Neutrophil (primary cell): ENCODE measurements around the gene CDRT15.
"Not testable (repeated sequence)": the region's sequence is repeated elsewhere in the genome, so short reads cannot be mapped to it uniquely, and the experiment has no call there.

Experiments used
- H3K27ac ChIP-seq: fragments of 200-600 bp; sonication (generic); 2 replicates; pipeline ENCODE4 v1.5.1; 2016; ENCODE audit warnings: mild to moderate bottlenecking, moderate library complexity
- H3K27me3 ChIP-seq: fragments of 200-600 bp; sonication (generic); 2 replicates; pipeline ENCODE4 v1.6.0; 2016; ENCODE audit warnings: mild to moderate bottlenecking
- H3K36me3 ChIP-seq: fragments of 200-600 bp; sonication (generic); 2 replicates; pipeline ENCODE4 v1.5.1; 2017
- H3K4me1 ChIP-seq, 2 experiments: fragments of 200-600 bp in 1 of 2; sonication (generic) in 1 of 2; 1 replicate in 1 of 2; 2 replicates in 1 of 2; pipeline versions ENCODE4 v1.5.1 to v1.6.1; 2013 to 2016; ENCODE audit warnings: low read depth in 1 of 2, low read length in 1 of 2, mild to moderate bottlenecking in 1 of 2, moderate library complexity in 1 of 2; ENCODE audit not compliant: control insufficient read depth in 1 of 2, insufficient read depth in 1 of 2
- H3K4me3 ChIP-seq, 2 experiments: fragments of 200-600 bp in 1 of 2; sonication (generic) in 1 of 2; 1 replicate in 1 of 2; 2 replicates in 1 of 2; pipeline ENCODE4 v1.5.1; 2013 to 2016; ENCODE audit warnings: low read depth in 1 of 2, low read length in 1 of 2, mild to moderate bottlenecking in 1 of 2, moderate library complexity in 1 of 2
- H3K9me3 ChIP-seq: fragments of 200-600 bp; sonication (generic); 2 replicates; pipeline ENCODE4 v1.5.1; 2016
- TF ChIP-seq, protein P1 (sequence below): fragments of 200-600 bp; sonication (generic); IDR thresholded peaks from 2 replicates; pipeline ENCODE4 v1.5.1; 2016; ENCODE audit warnings: antibody characterized with exemption

CDRT15 gene

DNA sequence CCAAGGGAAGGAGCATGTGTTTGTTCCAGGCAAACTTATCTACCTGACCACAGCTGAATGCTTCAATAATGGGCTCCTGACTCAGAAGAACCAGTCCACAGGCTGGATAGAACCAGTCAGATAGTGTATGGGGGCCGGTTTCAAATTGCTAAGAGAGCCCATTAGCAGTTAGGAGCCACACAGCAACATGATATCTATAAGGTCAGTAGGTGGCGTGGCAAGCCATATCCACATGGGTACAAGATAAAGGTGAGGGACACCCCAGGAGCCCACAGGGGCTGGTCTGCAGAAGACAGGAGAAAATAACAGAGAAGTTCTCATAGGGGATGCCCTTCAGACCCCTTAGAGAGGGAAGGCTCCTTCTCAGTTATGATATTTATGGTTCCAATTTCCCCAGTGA, 31.6 kb upstream of the CDRT15 start:
- H3K9me3 ChIP-seq: no peaks in the 10 kb centered on the region
- H3K27me3 ChIP-seq: peaks cover 8% of the 10 kb centered on the region
- TF ChIP-seq, protein P1, sequence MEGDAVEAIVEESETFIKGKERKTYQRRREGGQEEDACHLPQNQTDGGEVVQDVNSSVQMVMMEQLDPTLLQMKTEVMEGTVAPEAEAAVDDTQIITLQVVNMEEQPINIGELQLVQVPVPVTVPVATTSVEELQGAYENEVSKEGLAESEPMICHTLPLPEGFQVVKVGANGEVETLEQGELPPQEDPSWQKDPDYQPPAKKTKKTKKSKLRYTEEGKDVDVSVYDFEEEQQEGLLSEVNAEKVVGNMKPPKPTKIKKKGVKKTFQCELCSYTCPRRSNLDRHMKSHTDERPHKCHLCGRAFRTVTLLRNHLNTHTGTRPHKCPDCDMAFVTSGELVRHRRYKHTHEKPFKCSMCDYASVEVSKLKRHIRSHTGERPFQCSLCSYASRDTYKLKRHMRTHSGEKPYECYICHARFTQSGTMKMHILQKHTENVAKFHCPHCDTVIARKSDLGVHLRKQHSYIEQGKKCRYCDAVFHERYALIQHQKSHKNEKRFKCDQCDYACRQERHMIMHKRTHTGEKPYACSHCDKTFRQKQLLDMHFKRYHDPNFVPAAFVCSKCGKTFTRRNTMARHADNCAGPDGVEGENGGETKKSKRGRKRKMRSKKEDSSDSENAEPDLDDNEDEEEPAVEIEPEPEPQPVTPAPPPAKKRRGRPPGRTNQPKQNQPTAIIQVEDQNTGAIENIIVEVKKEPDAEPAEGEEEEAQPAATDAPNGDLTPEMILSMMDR: no peak
- H3K27ac ChIP-seq: no peak overlapping the region
- H3K36me3 ChIP-seq: no peaks in the 10 kb centered on the region
- no peak overlapping the region for H3K4me3 ChIP-seq
- H3K4me1 ChIP-seq: no peaks in the 10 kb centered on the region

DNA sequence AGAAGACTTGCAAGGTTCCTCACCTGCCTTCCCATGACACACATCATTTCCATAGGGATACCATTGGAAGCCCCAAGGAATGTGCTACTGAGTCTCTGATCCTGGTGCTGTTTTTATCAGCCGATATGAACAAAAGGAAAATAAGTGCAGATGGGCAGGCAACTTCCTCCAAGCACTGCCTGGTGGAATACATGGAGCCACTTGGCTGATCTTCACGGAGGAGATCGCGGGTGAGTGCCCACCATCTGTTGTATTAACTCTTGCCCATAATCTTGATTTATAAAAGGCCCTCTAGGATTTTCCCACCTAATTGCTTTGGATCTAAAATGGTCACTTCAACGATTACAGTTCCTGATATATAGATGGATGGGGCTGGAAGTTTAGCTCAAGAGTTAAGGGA, 24.7 kb upstream of the CDRT15 start:
- Histone ChIP-seq H3K9me3 (no peaks in the 10 kb centered on the region), H3K27ac (no peak overlapping the region), H3K27me3 (peaks cover 8% of the 10 kb centered on the region), H3K4me1 (no peaks in the 10 kb centered on the region), H3K36me3 (no peaks in the 10 kb centered on the region), H3K4me3 (no peak overlapping the region)
- TF ChIP-seq, protein P1: no peak

DNA sequence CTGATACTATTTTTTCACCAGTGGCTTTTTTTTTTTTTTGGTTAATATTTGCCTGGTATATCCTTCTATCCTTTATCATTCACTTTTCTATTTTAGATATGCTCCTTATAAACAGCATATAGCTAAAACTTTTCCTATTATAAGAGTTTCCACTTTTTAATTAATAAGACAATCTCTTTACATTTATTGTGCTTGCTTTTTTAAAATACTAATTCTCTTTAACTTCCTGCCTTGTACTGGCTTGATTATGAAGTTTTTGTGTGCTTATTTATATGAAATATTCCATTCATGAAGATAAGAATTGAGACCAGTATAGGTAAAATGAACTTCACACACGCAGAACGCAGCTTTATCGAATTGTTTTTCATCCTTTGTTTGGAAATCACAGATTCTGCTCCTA, 9.0 kb upstream of the CDRT15 start:
- Histone ChIP-seq H3K36me3 (no peaks in the 10 kb centered on the region), H3K4me1 (no peaks in the 10 kb centered on the region), H3K4me3 (no peak overlapping the region), H3K27ac (no peak overlapping the region), H3K9me3 (no peaks in the 10 kb centered on the region), H3K27me3 (no peaks in the 10 kb centered on the region)
- TF ChIP-seq, protein P1: no peak

DNA sequence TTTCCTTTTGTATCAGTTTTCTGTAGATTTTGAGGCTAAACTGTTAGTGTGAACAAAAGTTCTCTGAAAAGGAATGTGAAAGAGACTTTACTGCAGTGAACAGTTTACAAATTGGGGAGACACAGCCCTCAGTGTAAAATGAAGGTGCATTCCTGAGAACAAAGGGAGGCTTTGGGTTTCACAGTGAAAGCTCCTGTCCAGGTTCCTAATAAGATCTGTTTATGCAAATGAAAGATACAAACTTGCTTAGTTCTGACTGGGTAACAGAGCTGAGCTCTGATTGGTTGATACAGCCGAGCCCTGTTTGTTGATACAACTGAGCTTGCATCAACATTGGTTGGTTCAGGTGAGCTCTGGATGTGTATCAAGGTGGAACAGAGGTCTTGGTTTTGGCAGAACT, 8.3 kb upstream of the CDRT15 start:
- Histone ChIP-seq H3K36me3 (no peaks in the 10 kb centered on the region), H3K27ac (no peak overlapping the region), H3K27me3 (no peaks in the 10 kb centered on the region), H3K4me3 (no peak overlapping the region), H3K4me1 (no peaks in the 10 kb centered on the region), H3K9me3 (no peaks in the 10 kb centered on the region)
- TF ChIP-seq, protein P1: no peak

DNA sequence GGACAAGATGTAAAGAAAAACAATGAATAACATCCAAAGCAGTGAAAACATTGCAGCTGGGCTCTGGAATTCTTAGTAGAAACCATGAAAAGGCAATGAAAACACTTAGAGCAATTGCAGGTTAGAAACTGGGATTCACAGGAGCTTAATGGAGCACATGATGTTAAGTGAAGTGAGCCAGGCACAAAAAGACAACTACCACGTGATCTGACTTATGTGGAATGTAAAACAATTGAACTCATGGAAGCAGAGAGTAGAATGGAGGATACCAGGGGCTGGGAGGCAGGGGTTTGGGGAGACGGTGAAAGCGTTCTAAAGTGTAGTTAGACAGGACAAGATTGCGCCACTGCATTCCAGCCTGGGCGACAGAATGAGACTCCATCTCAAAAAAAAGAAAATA, 2.6 kb upstream of the CDRT15 start:
- H3K4me3 ChIP-seq, H3K9me3 ChIP-seq, H3K36me3 ChIP-seq, H3K4me1 ChIP-seq, H3K27ac ChIP-seq, H3K27me3 ChIP-seq: not testable (repeated sequence)

DNA sequence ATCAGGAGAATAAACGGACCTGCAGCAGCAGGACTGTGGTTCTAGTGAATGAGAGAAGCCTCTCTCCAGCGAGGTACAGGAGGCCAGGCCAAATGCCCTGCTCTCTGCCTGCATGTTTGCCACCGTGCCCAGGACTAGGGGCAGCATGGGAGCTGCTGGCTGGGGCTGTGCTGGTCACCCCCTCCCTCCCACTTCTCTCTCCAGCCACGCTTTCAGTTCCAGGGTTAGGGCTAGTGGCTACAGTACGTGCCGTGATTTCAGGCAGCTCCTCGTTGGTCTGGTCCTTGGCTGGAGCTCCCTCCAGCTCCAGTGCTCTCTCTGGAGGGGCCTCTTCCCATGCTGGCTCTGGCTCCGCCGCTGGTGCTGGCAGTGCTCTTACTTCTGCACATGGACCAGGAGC, 630 bp downstream of the CDRT15 start:
- H3K9me3 ChIP-seq, H3K4me1 ChIP-seq, H3K27me3 ChIP-seq, H3K36me3 ChIP-seq, H3K27ac ChIP-seq, H3K4me3 ChIP-seq: not testable (repeated sequence)

DNA sequence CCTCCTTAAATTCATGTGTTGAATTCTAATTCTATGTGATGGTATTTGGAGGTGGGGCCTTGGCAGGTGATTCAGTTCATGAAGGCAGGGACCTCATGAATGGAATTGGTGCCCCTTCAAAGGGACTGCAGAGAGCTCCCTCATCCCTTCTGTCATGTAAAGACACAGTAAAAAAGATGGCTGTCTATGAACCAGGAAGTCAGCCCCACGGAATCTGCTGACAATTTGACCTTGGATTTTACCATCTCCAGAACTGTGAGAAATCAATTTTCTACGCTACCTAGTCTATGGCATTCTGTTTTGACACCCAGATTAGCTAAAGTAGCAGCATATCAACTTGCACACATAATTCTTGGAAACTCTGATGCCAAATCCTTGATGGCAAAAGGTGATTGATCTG, 1.6 kb downstream of the CDRT15 start:
- not testable (repeated sequence) for H3K4me1 ChIP-seq, H3K27ac ChIP-seq, H3K36me3 ChIP-seq, H3K27me3 ChIP-seq, H3K9me3 ChIP-seq, H3K4me3 ChIP-seq

DNA sequence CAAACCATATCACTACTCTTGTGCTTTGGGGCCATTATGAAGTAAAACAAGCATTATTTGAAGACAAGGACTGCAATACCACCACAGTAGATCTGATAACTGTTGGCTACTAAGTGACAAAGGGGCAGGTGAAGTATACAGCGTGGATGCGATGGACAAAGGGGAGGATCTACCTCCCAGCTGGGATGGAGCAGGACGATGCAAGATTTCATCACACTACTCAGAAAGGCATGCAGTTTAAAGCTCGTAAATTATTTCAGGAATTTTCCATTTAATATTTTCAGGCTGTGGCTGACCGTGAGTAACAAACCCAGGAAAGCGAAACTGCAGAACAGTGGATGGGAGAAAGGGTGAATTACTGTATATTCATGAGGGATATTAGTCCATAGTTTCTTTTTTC, 5.5 kb downstream of the CDRT15 start:
- H3K27me3 ChIP-seq, H3K36me3 ChIP-seq, H3K27ac ChIP-seq, H3K4me3 ChIP-seq, H3K9me3 ChIP-seq, H3K4me1 ChIP-seq: not testable (repeated sequence)
